NCI-H146 treated with DMSO at 0.1 percent for 48 hours (cell line): ENCODE measurements around the gene TBC1D25.

Source experiments
- DNase-seq: peaks from one replicate; lab custom pipeline; 2025; ENCODE audit not compliant: unreplicated experiment; lab: John Stamatoyannopoulos, UW

Gene TBC1D25

DNA sequence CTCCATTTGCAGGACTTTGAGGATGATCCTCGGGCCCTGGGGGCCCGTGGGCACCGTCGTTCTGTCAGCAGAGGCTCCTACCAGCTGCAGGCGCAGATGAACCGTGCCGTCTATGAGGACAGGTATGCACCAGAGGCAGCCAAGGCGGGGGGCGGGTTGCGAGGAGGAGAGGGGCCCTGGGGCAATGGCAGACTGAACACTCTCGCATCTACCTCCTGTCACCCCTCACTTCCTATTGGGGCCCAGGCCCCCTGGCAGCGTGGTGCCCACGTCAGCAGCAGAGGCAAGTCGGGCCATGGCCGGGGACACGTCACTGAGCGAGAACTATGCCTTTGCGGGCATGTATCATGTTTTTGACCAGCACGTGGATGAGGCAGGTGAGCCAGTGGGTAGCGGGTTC lies 59.8 kb downstream of the TBC1D25 start:
- no peak for DNase-seq

- DNase-seq = no peak
These were observed 60.7 kb downstream of the TBC1D25 start for GRCh38 chrX:48600226-48600625.

GRCh38 chrX:48601741-48602394 lies 62.4 kb downstream of the TBC1D25 start:
- DNase-seq = no peak

- no peak for DNase-seq
These were observed 65.2 kb downstream of the TBC1D25 start for GRCh38 chrX:48604701-48605100.

GRCh38 chrX:48606091-48606490 lies 66.6 kb downstream of the TBC1D25 start:
- DNase-seq = no peak

- DNase-seq = no peak
These were observed 72.2 kb downstream of the TBC1D25 start for GRCh38 chrX:48611703-48612102.
